T follicular helper cell (primary cell): ENCODE results near the gene RNF34.
"Not testable (repeated sequence)": the region's sequence is repeated elsewhere in the genome, so short reads cannot be mapped to it uniquely, and the experiment has no call there.

ENCODE experiments used
- DNase-seq: peaks from one replicate; pipeline ENCODE4 v3.0.0-alpha.2; 2020; ENCODE audit warnings: low read depth
- total RNA-seq, 2 experiments: gene quantifications; one replicate each; lab custom pipeline; 2026; lab: John Stamatoyannopoulos, UW

Gene RNF34
- 84.4 to 89.8 reads per million in 2 experiments for total RNA-seq

- DNase-seq, result peak; percentile 95
Observed at GRCh38 chr12:121399391-121400331, at the start of gene RNF34. TSS of gene RNF34 (plus strand) at chr12:121400118. CDS start at chr12:121400213, 95 bp downstream.

- peak; percentile 84 for DNase-seq
Observed at GRCh38 chr12:121351820-121352681, 47.9 kb upstream of the RNF34 start, which contains the start of gene ANAPC5. TSS of gene ANAPC5 (minus strand) at chr12:121352411. CDS start at chr12:121352340, 71 bp downstream.

- no peak for DNase-seq
Observed at GRCh38 chr12:121352682-121353018, 47.3 kb upstream of the RNF34 start.

GRCh38 chr12:121355818-121356217, 44.1 kb upstream of the RNF34 start:
- no peak for DNase-seq

- DNase-seq, result no peak
Observed at GRCh38 chr12:121356657-121357056, 43.3 kb upstream of the RNF34 start.

GRCh38 chr12:121357331-121357730, 42.6 kb upstream of the RNF34 start:
- no peak for DNase-seq

- no peak for DNase-seq
Observed at GRCh38 chr12:121358073-121358472, 41.8 kb upstream of the RNF34 start.

GRCh38 chr12:121364683-121365121, 35.2 kb upstream of the RNF34 start:
- no peak for DNase-seq

- DNase-seq, result no peak
Observed at GRCh38 chr12:121365416-121366062, 34.4 kb upstream of the RNF34 start.

GRCh38 chr12:121366063-121366459, 33.9 kb upstream of the RNF34 start:
- DNase-seq, result no peak

GRCh38 chr12:121371404-121371803, 28.5 kb upstream of the RNF34 start:
- DNase-seq, result no peak

- DNase-seq, result no peak
Observed at GRCh38 chr12:121373755-121374154, 26.2 kb upstream of the RNF34 start.

GRCh38 chr12:121374336-121374735, 25.6 kb upstream of the RNF34 start:
- DNase-seq, result not testable (repeated sequence)

- not testable (repeated sequence) for DNase-seq
Observed at GRCh38 chr12:121374945-121375584, 24.9 kb upstream of the RNF34 start.

GRCh38 chr12:121376754-121377697, 22.9 kb upstream of the RNF34 start:
- DNase-seq, result no peak

GRCh38 chr12:121378736-121379135, 21.2 kb upstream of the RNF34 start:
- no peak for DNase-seq

- no peak for DNase-seq
Observed at GRCh38 chr12:121379945-121380344, 20.0 kb upstream of the RNF34 start.

GRCh38 chr12:121383601-121384021, 16.3 kb upstream of the RNF34 start:
- DNase-seq, result no peak

- DNase-seq, result not testable (repeated sequence)
Observed at GRCh38 chr12:121384891-121385290, 15.0 kb upstream of the RNF34 start.

- no peak for DNase-seq
Observed at GRCh38 chr12:121388421-121388981, 11.4 kb upstream of the RNF34 start.
